GM12801 (cell line): ENCODE results near the gene QPCT.

Experiments
- CTCF ChIP-seq: IDR thresholded peaks from one replicate; pipeline ENCODE4 v1.5.1; 2011; ENCODE audit warnings: control low read depth; ENCODE audit not compliant: insufficient read length; ENCODE audit errors: extremely low read depth

QPCT gene

DNA sequence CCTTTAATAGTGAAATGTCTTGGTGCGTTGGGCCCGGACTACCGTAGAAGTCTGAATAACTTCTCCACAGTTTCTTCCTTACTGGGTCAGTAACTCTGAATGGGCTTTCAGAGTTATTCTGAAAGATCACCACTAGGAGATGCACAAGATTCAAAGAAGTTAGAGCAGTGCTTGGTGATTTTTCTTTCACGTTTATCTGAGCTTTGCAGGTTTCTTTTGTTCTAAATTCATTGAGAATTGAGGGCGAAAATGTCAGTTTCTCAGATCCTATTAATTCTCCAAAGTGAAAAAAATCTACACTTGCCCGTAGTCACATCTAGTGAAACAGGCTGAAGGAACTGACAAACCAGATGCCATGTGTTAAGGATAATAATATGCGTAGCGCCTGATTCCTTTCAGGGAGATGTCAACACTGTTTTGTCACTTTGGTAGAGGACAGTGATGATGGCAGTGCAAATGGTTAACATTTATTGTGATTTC lies 70.1 kb downstream of the QPCT start:
- peak; percentile 93 for TF ChIP-seq CTCF

- no peak for TF ChIP-seq CTCF
These were observed 70.8 kb downstream of the QPCT start for GRCh38 chr2:37415128-37415820.

- TF ChIP-seq CTCF, result no peak
These were observed 72.9 kb downstream of the QPCT start for GRCh38 chr2:37417321-37417720.

- TF ChIP-seq CTCF, result no peak
These were observed 74.5 kb downstream of the QPCT start for GRCh38 chr2:37418956-37419355.

DNA sequence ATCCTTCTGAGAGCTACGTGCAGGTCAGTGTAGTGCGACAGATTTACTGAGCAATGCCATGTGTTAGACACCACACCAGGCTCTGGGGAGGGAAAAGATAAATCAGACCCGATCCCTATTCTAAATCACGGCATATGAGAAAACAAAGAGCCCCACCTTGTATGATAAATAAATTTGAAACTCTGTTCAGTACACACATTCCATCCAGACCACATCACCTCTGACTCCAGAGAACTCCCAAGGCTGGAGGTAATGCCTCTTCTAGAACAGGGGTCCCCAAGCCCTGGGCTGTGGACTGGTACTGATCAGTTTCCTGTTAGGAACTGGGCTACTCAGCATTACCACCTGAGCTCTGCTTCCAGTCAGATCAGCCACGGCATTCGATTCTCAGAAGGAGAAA lies 77.3 kb downstream of the QPCT start:
- TF ChIP-seq CTCF, result no peak

- TF ChIP-seq CTCF, result no peak
These were observed 78.4 kb downstream of the QPCT start for GRCh38 chr2:37422816-37423215.
